OCI-LY3 (cell line): ENCODE data around the gene PLB1.

Source experiments
- EZH2phosphoT487 ChIP-seq: fragments of 200-600 bp; shearing (Covaris generic); IDR thresholded peaks from 2 replicates; pipeline ENCODE4 v1.6.1; 2018; ENCODE audit warnings: antibody characterized with exemption, mixed run types, low read depth
- TF ChIP-seq, protein P1 (sequence below): fragments of 200-600, 300-600 bp; sonication (generic); IDR thresholded peaks from 2 replicates; pipeline ENCODE4 v1.5.1; 2014; ENCODE audit warnings: antibody characterized with exemption, low read length, low read depth

GRCh38 chr2:28463893-28464292 is 32.0 kb upstream of the PLB1 start:
- TF ChIP-seq, protein P1, sequence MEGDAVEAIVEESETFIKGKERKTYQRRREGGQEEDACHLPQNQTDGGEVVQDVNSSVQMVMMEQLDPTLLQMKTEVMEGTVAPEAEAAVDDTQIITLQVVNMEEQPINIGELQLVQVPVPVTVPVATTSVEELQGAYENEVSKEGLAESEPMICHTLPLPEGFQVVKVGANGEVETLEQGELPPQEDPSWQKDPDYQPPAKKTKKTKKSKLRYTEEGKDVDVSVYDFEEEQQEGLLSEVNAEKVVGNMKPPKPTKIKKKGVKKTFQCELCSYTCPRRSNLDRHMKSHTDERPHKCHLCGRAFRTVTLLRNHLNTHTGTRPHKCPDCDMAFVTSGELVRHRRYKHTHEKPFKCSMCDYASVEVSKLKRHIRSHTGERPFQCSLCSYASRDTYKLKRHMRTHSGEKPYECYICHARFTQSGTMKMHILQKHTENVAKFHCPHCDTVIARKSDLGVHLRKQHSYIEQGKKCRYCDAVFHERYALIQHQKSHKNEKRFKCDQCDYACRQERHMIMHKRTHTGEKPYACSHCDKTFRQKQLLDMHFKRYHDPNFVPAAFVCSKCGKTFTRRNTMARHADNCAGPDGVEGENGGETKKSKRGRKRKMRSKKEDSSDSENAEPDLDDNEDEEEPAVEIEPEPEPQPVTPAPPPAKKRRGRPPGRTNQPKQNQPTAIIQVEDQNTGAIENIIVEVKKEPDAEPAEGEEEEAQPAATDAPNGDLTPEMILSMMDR = no peak
- no peak for TF ChIP-seq EZH2phosphoT487
